Gastroesophageal sphincter (tissue), 4 donors: Measurements from ENCODE around the gene ZNF326. TPM values are rescaled to one million over a fixed set of nuclear protein-coding genes. Genes with fewer than 3 reads are reported as not detected.
"Not testable (repeated sequence)": the region's sequence is repeated elsewhere in the genome, so short reads cannot be mapped to it uniquely, and the experiment has no call there.

Experiments
- ATAC-seq: fragments of 150-250 bp; one replicate; pipeline ENCODE4 v1.9.1; 2016; ENCODE audit warnings: mild to moderate bottlenecking, moderate library complexity
- H3K27ac ChIP-seq, 4 donors: fragments of 200-600 bp; sonication (generic) in 3 of 4; 1 replicate in 3 of 4; 2 replicates in 1 of 4; pipeline ENCODE4 v1.5.1; 2016 to 2019
- H3K27me3 ChIP-seq: fragments of 200-600 bp; sonication (generic); one replicate; pipeline ENCODE4 v1.5.1; 2019
- H3K36me3 ChIP-seq, 2 donors: fragments of 200-600 bp; sonication (generic); one replicate each; pipeline ENCODE4 v1.5.1; 2019; ENCODE audit warnings: control low read depth in 1 of 2
- H3K4me1 ChIP-seq, 3 donors: fragments of 200-600 bp; sonication (generic); 1 replicate in 2 of 3; 2 replicates in 1 of 3; pipeline ENCODE4 v1.5.1; 2016 to 2019; ENCODE audit warnings: control low read depth in 2 of 3
- H3K4me3 ChIP-seq, 2 donors: fragments of 200-600 bp; sonication (generic); one replicate each; pipeline ENCODE4 v1.5.1; 2019; ENCODE audit warnings: mild to moderate bottlenecking in 1 of 2, moderate library complexity in 1 of 2
- H3K9me3 ChIP-seq, 3 donors: fragments of 200-600 bp; sonication (generic); one replicate each; pipeline ENCODE4 v1.5.1; 2017 to 2019; ENCODE audit warnings: control low read depth in 2 of 3
- EP300 ChIP-seq: sonication (generic); formaldehyde crosslinking; IDR thresholded peaks from one replicate; pipeline ENCODE4 v1.6.1; 2017; ENCODE audit warnings: antibody characterized with exemption, mild to moderate bottlenecking
- POLR2A ChIP-seq, 2 donors: fragments of 450-650 bp; IDR thresholded peaks; one replicate each; pipeline ENCODE4 v1.6.1; 2017; ENCODE audit warnings: antibody characterized with exemption in 2 of 2, mild to moderate bottlenecking in 2 of 2, moderate library complexity in 1 of 2
- POLR2AphosphoS5 ChIP-seq: sonication (generic); formaldehyde crosslinking; IDR thresholded peaks from one replicate; pipeline ENCODE4 v1.6.1; 2017; ENCODE audit warnings: antibody characterized with exemption
- WGBS, 2 donors: methylation state at CpG; one replicate each; pipeline ENCODE4 v1.1.5; 2018; ENCODE audit warnings: low coverage in 1 of 2; 5-methylcytosine and 5-hydroxymethylcytosine counted together
- total RNA-seq, 4 donors: library from RNA; depleted of rRNA; stranded (reverse); fragments of >200 nt; gene quantifications; one replicate each; pipeline ENCODE4 v1.1.0, GENCODE V29; 2016
- TF ChIP-seq, protein P1 (sequence below), 4 experiments: fragments of 200-600 bp in 2 of 4; fragments of 450-650 bp in 2 of 4; sonication (generic) in 1 of 4; IDR thresholded peaks; one replicate each; pipeline ENCODE4 v1.5.1; 2017 to 2019; ENCODE audit warnings: antibody characterized with exemption in 4 of 4, mild to moderate bottlenecking in 2 of 4, moderate library complexity in 2 of 4

ZNF326 gene
- total RNA-seq, 4 donors from 2014 or later: 8.2 to 22.7 (median 14.1) TPM

DNA sequence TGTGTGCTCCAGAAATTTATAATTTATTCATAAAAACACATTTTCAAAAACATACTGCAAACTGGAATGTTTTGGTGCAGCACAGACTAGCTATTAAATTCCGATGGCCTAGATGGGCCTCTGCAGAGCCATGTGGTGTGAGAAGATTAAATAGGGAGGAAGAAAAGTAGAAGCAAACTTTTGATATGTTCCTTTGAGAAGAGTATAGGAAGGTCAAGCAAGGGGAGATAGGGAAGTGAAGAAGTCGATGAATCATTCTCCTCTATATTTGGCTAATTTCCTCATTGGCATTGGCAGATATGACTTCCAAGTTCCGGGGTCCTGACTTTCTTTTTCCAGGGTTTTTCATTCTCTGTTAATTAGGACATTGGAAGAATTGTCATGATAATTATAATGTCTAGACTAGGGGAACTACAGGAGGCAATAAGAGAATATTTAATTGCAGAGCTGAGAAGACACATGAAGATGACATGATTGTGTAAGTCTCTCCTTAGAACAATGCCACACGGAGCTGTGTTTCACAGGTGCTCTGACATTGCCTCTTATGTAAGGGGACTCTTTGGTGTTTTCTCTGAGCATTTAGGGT lies 19.3 kb upstream of the ZNF326 start:
- Histone ChIP-seq H3K4me3 (no peak overlapping the region), H3K9me3 (no peaks in the 10 kb centered on the region), H3K36me3 (no peaks in the 10 kb centered on the region), H3K27ac (no peak overlapping the region), H3K27me3 (no peaks in the 10 kb centered on the region), H3K4me1 (no peaks in the 10 kb centered on the region)
- TF ChIP-seq POLR2AphosphoS5: no peak
- no peak for TF ChIP-seq EP300
- TF ChIP-seq, protein P1, sequence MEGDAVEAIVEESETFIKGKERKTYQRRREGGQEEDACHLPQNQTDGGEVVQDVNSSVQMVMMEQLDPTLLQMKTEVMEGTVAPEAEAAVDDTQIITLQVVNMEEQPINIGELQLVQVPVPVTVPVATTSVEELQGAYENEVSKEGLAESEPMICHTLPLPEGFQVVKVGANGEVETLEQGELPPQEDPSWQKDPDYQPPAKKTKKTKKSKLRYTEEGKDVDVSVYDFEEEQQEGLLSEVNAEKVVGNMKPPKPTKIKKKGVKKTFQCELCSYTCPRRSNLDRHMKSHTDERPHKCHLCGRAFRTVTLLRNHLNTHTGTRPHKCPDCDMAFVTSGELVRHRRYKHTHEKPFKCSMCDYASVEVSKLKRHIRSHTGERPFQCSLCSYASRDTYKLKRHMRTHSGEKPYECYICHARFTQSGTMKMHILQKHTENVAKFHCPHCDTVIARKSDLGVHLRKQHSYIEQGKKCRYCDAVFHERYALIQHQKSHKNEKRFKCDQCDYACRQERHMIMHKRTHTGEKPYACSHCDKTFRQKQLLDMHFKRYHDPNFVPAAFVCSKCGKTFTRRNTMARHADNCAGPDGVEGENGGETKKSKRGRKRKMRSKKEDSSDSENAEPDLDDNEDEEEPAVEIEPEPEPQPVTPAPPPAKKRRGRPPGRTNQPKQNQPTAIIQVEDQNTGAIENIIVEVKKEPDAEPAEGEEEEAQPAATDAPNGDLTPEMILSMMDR (IDR thresholded peaks at IDR 0.05): no peak
- TF ChIP-seq POLR2A (IDR thresholded peaks at IDR 0.05): no peak
- WGBS, 2 donors: 54 to 82% methylated on average over 4 of the region's 4 CpGs
- no peak for ATAC-seq

DNA sequence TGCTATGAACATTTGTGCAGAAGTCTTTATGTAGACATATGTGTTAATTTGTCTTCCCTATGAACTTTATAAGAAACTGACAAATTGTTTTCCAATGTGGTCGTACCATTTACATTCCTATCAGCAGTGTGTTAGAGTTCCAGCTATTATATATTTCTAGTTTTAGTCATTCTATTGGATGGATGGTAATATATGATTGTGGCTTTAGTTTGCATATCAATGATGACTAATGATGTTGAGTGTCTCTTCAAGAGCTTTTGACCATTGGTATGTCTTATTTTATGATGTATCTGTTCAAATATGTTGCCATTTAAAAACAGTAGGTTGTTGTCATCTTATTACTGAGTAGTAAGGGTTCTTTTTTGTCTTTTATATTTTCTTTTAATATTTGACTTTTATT lies 16.2 kb upstream of the ZNF326 start:
- no peaks in the 10 kb centered on the region for H3K36me3 ChIP-seq
- ATAC-seq: no peak
- no peak overlapping the region for H3K4me3 ChIP-seq
- no peaks in the 10 kb centered on the region for H3K9me3 ChIP-seq
- no peak overlapping the region for H3K27ac ChIP-seq
- no peak for TF ChIP-seq POLR2A (IDR thresholded peaks at IDR 0.05)
- no peak for TF ChIP-seq POLR2AphosphoS5
- no peak for TF ChIP-seq EP300
- TF ChIP-seq, protein P1 (IDR thresholded peaks at IDR 0.05): no peak
- no peaks in the 10 kb centered on the region for H3K4me1 ChIP-seq
- WGBS, 2 donors: 100% methylated on average over 1 of the region's 1 CpG
- no peaks in the 10 kb centered on the region for H3K27me3 ChIP-seq

DNA sequence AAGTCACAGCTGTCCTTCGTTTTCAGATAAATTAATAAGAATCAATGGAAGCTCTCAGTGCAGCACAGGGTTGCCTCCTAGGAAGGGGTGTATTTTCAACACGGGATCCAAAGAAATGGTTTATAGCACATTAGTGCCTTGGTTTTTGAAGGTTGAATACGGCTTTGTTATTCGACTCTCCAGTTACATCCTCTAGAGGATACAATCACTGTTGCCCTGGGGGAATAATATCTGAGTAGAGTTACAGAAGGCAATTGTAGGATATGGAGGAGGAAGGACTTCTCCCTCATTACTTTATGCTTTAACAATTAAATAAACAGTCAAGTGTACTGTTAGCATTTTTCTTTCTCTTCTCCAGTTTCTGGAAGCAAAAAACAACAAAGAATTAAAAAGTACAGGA lies 14.3 kb upstream of the ZNF326 start:
- Histone ChIP-seq H3K9me3 (no peaks in the 10 kb centered on the region), H3K27ac (no peak overlapping the region), H3K4me3 (no peak overlapping the region), H3K27me3 (no peaks in the 10 kb centered on the region), H3K4me1 (no peaks in the 10 kb centered on the region), H3K36me3 (no peaks in the 10 kb centered on the region)
- TF ChIP-seq POLR2A (IDR thresholded peaks at IDR 0.05) (no peak), POLR2AphosphoS5 (no peak), EP300 (no peak)
- TF ChIP-seq, protein P1 (IDR thresholded peaks at IDR 0.05): no peak
- ATAC-seq: no peak
- 58 to 71% methylated on average over 4 of the region's 4 CpGs for WGBS, 2 donors

DNA sequence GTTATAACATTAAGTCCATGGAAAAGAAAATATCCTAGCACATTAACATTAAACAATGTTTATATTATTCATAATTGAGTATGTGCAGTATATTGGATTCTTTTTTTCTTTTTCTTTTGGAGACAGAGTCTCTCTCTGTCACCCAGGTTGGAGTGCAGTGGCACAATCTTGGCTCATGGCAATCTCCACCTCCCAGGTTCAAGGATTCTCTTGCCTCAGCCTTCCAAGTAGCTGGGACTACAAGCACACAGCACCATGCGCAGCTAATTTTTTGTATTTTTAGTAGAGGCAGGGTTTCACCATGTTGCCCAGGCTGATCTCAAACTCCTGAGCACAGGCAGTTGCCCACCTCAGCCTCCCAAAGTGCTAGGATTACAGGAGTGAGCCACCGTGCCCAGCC lies 12.1 kb upstream of the ZNF326 start:
- not testable (repeated sequence) for H3K4me3 ChIP-seq, H3K27me3 ChIP-seq, H3K27ac ChIP-seq, H3K36me3 ChIP-seq, ATAC-seq, H3K9me3 ChIP-seq, H3K4me1 ChIP-seq
- WGBS, 2 donors: 77 to 83% methylated on average over 2 of the region's 2 CpGs

DNA sequence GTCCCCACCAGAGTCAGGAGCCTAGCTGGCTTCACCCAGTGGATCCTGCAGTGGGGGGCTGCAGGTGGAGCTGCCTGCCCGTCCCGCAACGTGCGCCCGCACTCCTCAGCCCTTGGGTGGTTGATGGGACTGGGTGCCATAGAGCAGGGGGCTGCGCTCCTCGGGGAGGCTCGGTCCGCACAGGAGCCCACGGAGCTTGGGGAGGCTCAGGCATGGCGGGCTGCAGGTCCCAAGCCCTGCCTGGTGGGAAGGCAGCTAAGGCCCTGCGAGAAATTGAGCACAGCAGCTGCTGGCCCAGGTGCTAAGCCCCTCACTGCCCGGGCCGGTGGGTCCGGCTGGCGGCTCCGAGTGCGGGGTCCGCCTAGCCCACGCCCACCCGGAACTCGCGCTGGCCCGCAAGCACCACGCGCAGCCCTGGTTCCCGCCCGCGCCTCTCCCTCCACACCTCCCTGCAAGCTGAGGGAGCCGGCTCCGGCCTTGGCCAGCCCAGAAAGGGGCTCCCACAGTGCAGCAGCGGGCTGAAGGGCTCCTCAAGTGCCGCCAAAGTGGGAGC lies 10.3 kb upstream of the ZNF326 start:
- not testable (repeated sequence) for ATAC-seq, H3K27me3 ChIP-seq
- WGBS, 2 donors: 100% methylated on average over 1 of the region's 33 CpGs; no CpG with 5 or more reads in 1 of the 2 donors

DNA sequence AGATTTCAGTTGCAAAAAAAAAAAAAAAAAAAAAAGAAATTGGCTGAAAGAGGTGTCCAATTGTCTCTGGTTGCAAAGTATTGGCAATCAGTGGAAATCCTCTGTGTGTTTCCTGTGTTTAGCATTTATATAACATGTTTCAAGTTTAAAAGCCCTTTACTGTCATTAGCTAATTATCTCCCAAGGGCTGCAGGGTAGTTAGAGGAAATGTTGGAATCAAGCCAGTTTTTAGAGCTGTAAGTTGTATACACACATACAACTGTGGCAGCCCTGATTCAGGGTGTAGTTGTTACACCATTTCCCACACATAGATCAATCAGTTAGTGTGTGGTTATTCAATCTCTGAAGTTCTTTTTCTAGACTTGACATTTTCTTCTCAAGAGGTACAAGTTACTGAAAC lies 8.9 kb upstream of the ZNF326 start:
- TF ChIP-seq EP300 (no peak), POLR2A (IDR thresholded peaks at IDR 0.05) (no peak), POLR2AphosphoS5 (no peak)
- TF ChIP-seq, protein P1 (IDR thresholded peaks at IDR 0.05): no peak
- no peak for ATAC-seq
- H3K4me3 ChIP-seq: no peak overlapping the region
- no peak overlapping the region for H3K27ac ChIP-seq
- no peaks in the 10 kb centered on the region for H3K36me3 ChIP-seq
- no peaks in the 10 kb centered on the region for H3K9me3 ChIP-seq
- no peaks in the 10 kb centered on the region for H3K27me3 ChIP-seq
- no peaks in the 10 kb centered on the region for H3K4me1 ChIP-seq

More for the DNA sequence above, 10.3 kb upstream of the ZNF326 start:
- H3K4me1 ChIP-seq, H3K4me3 ChIP-seq, H3K36me3 ChIP-seq, H3K27ac ChIP-seq, H3K9me3 ChIP-seq: not testable (repeated sequence)
